Measurements from ENCODE around the gene ATP2C2. TPM values are rescaled to one million over a fixed set of nuclear protein-coding genes. Genes with fewer than 3 reads are reported as not detected.

The ATP2C2 gene
- total RNA-seq, 6 donors from 2014 or later, result 36.6 to 153 (median 61.5) TPM

DNA sequence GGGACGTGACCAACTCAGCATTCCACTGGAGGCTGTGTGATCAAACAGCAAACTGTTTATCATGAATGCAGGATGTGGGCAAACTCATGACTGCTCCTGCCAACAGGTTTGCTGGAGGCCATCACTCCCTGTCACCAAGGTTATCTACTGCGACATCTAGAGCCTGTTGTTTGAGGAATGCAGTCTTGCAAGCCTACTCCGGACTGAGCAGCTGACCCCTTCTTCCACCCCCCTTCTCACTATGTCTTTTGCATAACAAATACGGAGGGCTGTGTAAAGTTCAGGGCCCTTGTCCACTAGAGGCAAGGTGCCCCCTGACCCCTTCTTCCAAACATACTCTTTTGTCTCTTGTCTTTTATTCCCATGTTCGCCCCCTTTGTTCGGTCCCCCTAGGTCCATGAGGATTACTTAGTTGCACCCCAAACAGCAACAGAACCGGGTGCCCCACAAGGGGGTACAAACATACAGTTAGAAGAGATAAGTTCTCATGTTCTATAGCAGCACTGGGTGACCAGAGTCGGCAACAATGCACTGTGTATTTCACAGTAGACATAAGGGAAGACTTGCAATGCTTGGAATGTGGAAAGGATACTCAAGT lies 107.4 kb downstream of the ATP2C2 start:
- Histone ChIP-seq H3K27me3 (no peaks in the 10 kb centered on the region), H3K4me1 (no peaks in the 10 kb centered on the region), H3K36me3 (peaks cover 0 to 30% (median 6%) of the 10 kb centered on the region in 4 donors), H3K4me3 (no peak overlapping the region), H3K9me3 (no peaks in the 10 kb centered on the region), H3K27ac (no peak overlapping the region)
- ATAC-seq (ENCODE audit: low FRiP score in 2 of 2) (no peak), DNase-seq (peak in 1 of 2 donors; percentile 14)
- 73 to 76% methylated on average over 8 of the region's 8 CpGs for WGBS, 2 donors
- TF ChIP-seq POLR2A (IDR thresholded peaks at IDR 0.05) (no peak), POLR2AphosphoS5 (IDR thresholded peaks at IDR 0.05) (no peak), EP300 (IDR thresholded peaks at IDR 0.05) (no peak)
- TF ChIP-seq, protein P1, sequence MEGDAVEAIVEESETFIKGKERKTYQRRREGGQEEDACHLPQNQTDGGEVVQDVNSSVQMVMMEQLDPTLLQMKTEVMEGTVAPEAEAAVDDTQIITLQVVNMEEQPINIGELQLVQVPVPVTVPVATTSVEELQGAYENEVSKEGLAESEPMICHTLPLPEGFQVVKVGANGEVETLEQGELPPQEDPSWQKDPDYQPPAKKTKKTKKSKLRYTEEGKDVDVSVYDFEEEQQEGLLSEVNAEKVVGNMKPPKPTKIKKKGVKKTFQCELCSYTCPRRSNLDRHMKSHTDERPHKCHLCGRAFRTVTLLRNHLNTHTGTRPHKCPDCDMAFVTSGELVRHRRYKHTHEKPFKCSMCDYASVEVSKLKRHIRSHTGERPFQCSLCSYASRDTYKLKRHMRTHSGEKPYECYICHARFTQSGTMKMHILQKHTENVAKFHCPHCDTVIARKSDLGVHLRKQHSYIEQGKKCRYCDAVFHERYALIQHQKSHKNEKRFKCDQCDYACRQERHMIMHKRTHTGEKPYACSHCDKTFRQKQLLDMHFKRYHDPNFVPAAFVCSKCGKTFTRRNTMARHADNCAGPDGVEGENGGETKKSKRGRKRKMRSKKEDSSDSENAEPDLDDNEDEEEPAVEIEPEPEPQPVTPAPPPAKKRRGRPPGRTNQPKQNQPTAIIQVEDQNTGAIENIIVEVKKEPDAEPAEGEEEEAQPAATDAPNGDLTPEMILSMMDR (IDR thresholded peaks at IDR 0.05), result no peak

DNA sequence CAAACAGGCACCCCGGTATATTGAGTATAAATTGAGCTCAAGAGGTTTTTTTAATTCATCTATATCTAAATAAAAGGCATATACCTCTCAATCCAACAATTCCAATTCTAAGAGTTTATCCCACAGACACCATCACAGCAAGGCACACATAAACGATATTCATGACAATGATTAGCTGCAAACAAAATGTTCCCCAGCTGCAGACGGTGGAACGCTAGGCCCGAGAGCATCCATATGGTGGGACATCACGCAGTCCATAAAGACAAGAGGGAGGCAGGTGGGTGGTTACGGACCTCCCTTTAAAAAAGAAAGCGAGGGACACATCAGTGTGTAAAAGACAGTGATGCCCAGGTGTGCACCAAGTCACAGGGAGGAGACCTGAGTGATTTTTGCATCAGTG lies 108.1 kb downstream of the ATP2C2 start:
- Histone ChIP-seq H3K9me3 (no peaks in the 10 kb centered on the region), H3K27ac (no peak overlapping the region), H3K4me1 (no peaks in the 10 kb centered on the region), H3K4me3 (no peak overlapping the region), H3K36me3 (peaks cover 4 to 37% (median 7%) of the 10 kb centered on the region in 4 donors), H3K27me3 (no peaks in the 10 kb centered on the region)
- no peak for ATAC-seq (ENCODE audit: low FRiP score in 2 of 2)
- WGBS, 2 donors, result 89 to 90% methylated on average over 8 of the region's 8 CpGs
- TF ChIP-seq, protein P1 (IDR thresholded peaks at IDR 0.05), result no peak
- no peak for TF ChIP-seq EP300 (IDR thresholded peaks at IDR 0.05)
- TF ChIP-seq POLR2AphosphoS5 (IDR thresholded peaks at IDR 0.05), result no peak
- TF ChIP-seq POLR2A (IDR thresholded peaks at IDR 0.05), result no peak
- peak in 1 of 2 donors; percentile 6 for DNase-seq

DNA sequence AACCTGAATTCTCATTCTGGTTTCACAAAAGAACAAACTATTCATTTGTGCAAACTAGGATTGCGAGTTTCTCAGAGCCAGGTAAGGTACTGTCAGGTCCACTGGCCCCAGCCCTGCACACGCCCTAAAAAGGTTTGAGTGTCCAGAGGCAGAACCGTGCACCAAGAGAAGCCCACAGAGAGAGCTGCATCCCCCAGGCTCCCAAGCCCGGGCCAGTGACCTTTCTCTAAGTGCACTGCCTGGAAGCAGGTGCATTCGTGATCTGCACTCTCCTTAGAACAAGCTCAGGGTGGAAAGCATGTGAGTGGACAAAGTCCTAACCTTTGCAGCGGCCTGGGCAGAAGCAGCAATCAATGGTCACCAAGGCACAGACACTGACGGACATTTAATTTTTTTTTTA lies 109.3 kb downstream of the ATP2C2 start:
- ATAC-seq (ENCODE audit: low FRiP score in 2 of 2) (no peak), DNase-seq (peak in 1 of 2 donors; percentile 17)
- WGBS, 2 donors, result 78 to 86% methylated on average over 7 of the region's 7 CpGs
- no peaks in the 10 kb centered on the region for H3K9me3 ChIP-seq
- no peak overlapping the region for H3K4me3 ChIP-seq
- no peak overlapping the region for H3K27ac ChIP-seq
- peaks cover 4 to 49% (median 9%) of the 10 kb centered on the region in 4 donors for H3K36me3 ChIP-seq
- H3K4me1 ChIP-seq, result no peaks in the 10 kb centered on the region
- H3K27me3 ChIP-seq, result no peaks in the 10 kb centered on the region
- no peak for TF ChIP-seq POLR2AphosphoS5 (IDR thresholded peaks at IDR 0.05)
- no peak for TF ChIP-seq POLR2A (IDR thresholded peaks at IDR 0.05)
- no peak for TF ChIP-seq EP300 (IDR thresholded peaks at IDR 0.05)
- TF ChIP-seq, protein P1 (IDR thresholded peaks at IDR 0.05), result no peak

DNA sequence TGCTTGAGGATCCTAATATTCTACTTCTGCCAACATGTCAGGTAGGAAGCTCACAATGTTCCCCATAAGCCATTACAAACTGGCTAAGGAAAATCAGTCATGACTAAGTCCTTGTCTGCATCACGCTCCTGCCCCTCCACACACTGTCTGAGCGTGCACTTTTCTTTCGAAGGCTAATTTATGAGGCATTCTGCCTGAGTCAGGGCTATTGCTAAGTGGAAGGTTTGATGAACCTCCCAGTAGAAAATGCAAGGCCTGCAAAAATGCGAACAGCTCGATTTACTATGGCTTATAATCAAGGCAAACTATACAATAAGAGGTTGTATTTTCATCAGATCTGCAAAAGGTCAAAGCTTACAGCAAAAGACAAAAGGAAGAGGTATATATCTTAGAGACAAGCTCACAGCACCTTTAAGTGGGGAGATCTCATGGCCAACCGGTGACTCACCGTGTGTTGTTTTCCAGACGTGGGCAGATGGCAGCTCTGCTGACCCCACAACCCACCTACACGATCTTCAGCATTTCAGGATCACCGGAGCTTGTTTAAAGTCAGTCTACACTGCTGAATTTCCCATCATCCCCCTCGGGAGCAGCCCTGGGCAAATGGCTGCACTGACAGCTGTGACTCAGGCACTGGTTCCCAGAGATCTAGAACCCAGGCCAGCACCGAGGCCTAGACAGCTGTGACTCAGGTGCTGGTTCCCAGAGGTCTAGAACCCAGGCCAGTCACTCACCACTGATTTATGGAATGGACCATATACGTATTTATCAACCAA lies 110.0 kb downstream of the ATP2C2 start:
- Histone ChIP-seq H3K36me3 (peaks cover 4 to 56% (median 9%) of the 10 kb centered on the region in 4 donors), H3K4me1 (no peaks in the 10 kb centered on the region), H3K27ac (no peak overlapping the region), H3K9me3 (no peaks in the 10 kb centered on the region), H3K27me3 (no peaks in the 10 kb centered on the region), H3K4me3 (no peak overlapping the region)
- DNase-seq (peak in 1 of 2 donors; percentile 8), ATAC-seq (ENCODE audit: low FRiP score in 2 of 2) (no peak)
- 89 to 92% methylated on average over 13 of the region's 13 CpGs for WGBS, 2 donors
- TF ChIP-seq, protein P1 (IDR thresholded peaks at IDR 0.05), result no peak
- TF ChIP-seq EP300 (IDR thresholded peaks at IDR 0.05) (no peak), POLR2AphosphoS5 (IDR thresholded peaks at IDR 0.05) (no peak), POLR2A (IDR thresholded peaks at IDR 0.05) (no peak)
